OCI-LY1 (cell line): Measurements from ENCODE around the gene ZNF836.
"Not testable (repeated sequence)": the region's sequence is repeated elsewhere in the genome, so short reads cannot be mapped to it uniquely, and the experiment has no call there.

Experiments
- H2AFZ ChIP-seq: fragments of 200-600 bp; sonication (generic), shearing (Covaris generic); 2 replicates; pipeline ENCODE4 v1.6.0; 2014; ENCODE audit warnings: antibody characterized with exemption, mild to moderate bottlenecking, low read length
- H3F3A ChIP-seq: fragments of 200-600 bp; sonication (generic), shearing (Covaris generic); 2 replicates; pipeline ENCODE4 v1.6.0; 2014; ENCODE audit warnings: mild to moderate bottlenecking, antibody characterized with exemption, low read length, moderate library complexity; ENCODE audit not compliant: insufficient read depth
- H3K27ac ChIP-seq: fragments of 200-600 bp; sonication (generic); 2 replicates; pipeline ENCODE4 v1.5.1; 2014; ENCODE audit warnings: low read length, mixed run types, mild to moderate bottlenecking, low read depth; ENCODE audit not compliant: poor library complexity, severe bottlenecking
- H3K27me3 ChIP-seq: fragments of 200-600 bp; sonication (generic); 2 replicates; pipeline ENCODE4 v1.6.0; 2014; ENCODE audit warnings: antibody characterized with exemption, mild to moderate bottlenecking, low read length, moderate library complexity; ENCODE audit not compliant: insufficient read depth
- H3K36me3 ChIP-seq: fragments of 200-600 bp; sonication (generic); 2 replicates; pipeline ENCODE4 v1.6.1; 2014; ENCODE audit warnings: mild to moderate bottlenecking, antibody characterized with exemption, low read length, moderate library complexity, mixed read lengths; ENCODE audit not compliant: insufficient read depth
- H3K4me1 ChIP-seq: fragments of 200-600 bp; sonication (generic); 2 replicates; pipeline ENCODE4 v1.5.1; 2014; ENCODE audit warnings: mild to moderate bottlenecking, low read length, moderate library complexity; ENCODE audit not compliant: insufficient read depth, severe bottlenecking
- H3K4me2 ChIP-seq: fragments of 200-600 bp; sonication (generic), shearing (Covaris generic); 2 replicates; pipeline ENCODE4 v1.6.1; 2014; ENCODE audit warnings: low read length
- H3K4me3 ChIP-seq: fragments of 200-600 bp; sonication (generic); 2 replicates; pipeline ENCODE4 v1.5.1; 2014; ENCODE audit warnings: low read length, low read depth, mild to moderate bottlenecking, mixed read lengths; ENCODE audit not compliant: poor library complexity, severe bottlenecking
- H3K79me2 ChIP-seq: fragments of 200-600 bp; shearing (Covaris generic); 2 replicates; pipeline ENCODE4 v1.6.1; 2016; ENCODE audit warnings: mixed run types, low read length, mixed read lengths; ENCODE audit not compliant: insufficient read depth
- H3K9ac ChIP-seq: fragments of 200-600 bp; sonication (generic), shearing (Covaris generic); 2 replicates; pipeline ENCODE4 v1.6.1; 2014; ENCODE audit warnings: mild to moderate bottlenecking, low read length, mixed read lengths
- H3K9me2 ChIP-seq: fragments of 200-600 bp; sonication (generic), shearing (Covaris generic); 2 replicates; pipeline ENCODE4 v1.6.1; 2014; ENCODE audit warnings: low read depth, mild to moderate bottlenecking, low read length, mixed read lengths
- H3K9me3 ChIP-seq: fragments of 200-600 bp; shearing (Covaris generic); 2 replicates; pipeline ENCODE4 v1.6.1; 2014; ENCODE audit warnings: low read length, mixed read lengths
- H4K20me1 ChIP-seq: fragments of 200-600 bp; sonication (generic), shearing (Covaris generic); 2 replicates; pipeline ENCODE4 v1.6.0; 2016; ENCODE audit warnings: mild to moderate bottlenecking, low read length; ENCODE audit not compliant: insufficient read depth
- CTCF ChIP-seq: fragments of 200-600 bp; sonication (generic), shearing (Covaris generic); IDR thresholded peaks from 2 replicates; pipeline ENCODE4 v1.5.1; 2017; ENCODE audit warnings: mild to moderate bottlenecking, antibody characterized with exemption, low read length, moderate library complexity, mixed read lengths
- EZH2 ChIP-seq: fragments of 200-600 bp; sonication (generic), shearing (Covaris generic); IDR thresholded peaks from 2 replicates; pipeline ENCODE4 v1.8.0; 2017; ENCODE audit warnings: borderline replicate concordance, mixed run types, mild to moderate bottlenecking, antibody characterized with exemption, low read length, moderate library complexity, mixed read lengths

ZNF836 gene

GRCh38 chr19:52206481-52206880, 35.1 kb upstream of the ZNF836 start:
- H3K27me3 ChIP-seq, result no peaks in the 10 kb centered on the region
- no peak overlapping the region for H3K4me3 ChIP-seq
- H3K27ac ChIP-seq, result no peak overlapping the region
- no peaks in the 10 kb centered on the region for H3K9me2 ChIP-seq
- H3K36me3 ChIP-seq, result peaks cover 96% of the 10 kb centered on the region
- H4K20me1 ChIP-seq, result no peaks in the 10 kb centered on the region
- no peak overlapping the region for H3K9ac ChIP-seq
- H3K9me3 ChIP-seq, result no peaks in the 10 kb centered on the region
- H3F3A ChIP-seq, result no peaks in the 10 kb centered on the region
- no peaks in the 10 kb centered on the region for H3K4me1 ChIP-seq
- TF ChIP-seq EZH2 (no peak), CTCF (no peak)
- no peak overlapping the region for H2AFZ ChIP-seq
- no peak overlapping the region for H3K4me2 ChIP-seq
- H3K79me2 ChIP-seq, result 0 out of 2 replicates have a peak, but pooled peaks cover 3% of the 10 kb centered on the region

GRCh38 chr19:52200755-52201391, 29.5 kb upstream of the ZNF836 start:
- H3K9me3 ChIP-seq, H3F3A ChIP-seq, H3K4me1 ChIP-seq, H3K27ac ChIP-seq, H3K27me3 ChIP-seq, H3K4me3 ChIP-seq, H3K9me2 ChIP-seq, H3K9ac ChIP-seq, H2AFZ ChIP-seq, H4K20me1 ChIP-seq, H3K4me2 ChIP-seq: not testable (repeated sequence)
- peaks cover 96% of the 10 kb centered on the region for H3K36me3 ChIP-seq
- peaks cover 44% of the 10 kb centered on the region for H3K79me2 ChIP-seq

- H4K20me1 ChIP-seq, result no peaks in the 10 kb centered on the region
- no peaks in the 10 kb centered on the region for H3K27me3 ChIP-seq
- H3K4me2 ChIP-seq, result no peak overlapping the region
- peaks cover 52% of the 10 kb centered on the region for H3K79me2 ChIP-seq
- peaks cover 96% of the 10 kb centered on the region for H3K36me3 ChIP-seq
- H3K9me2 ChIP-seq, result no peaks in the 10 kb centered on the region
- H2AFZ ChIP-seq, result no peak overlapping the region
- no peaks in the 10 kb centered on the region for H3F3A ChIP-seq
- no peak overlapping the region for H3K4me3 ChIP-seq
- no peak overlapping the region for H3K27ac ChIP-seq
- H3K9ac ChIP-seq, result no peak overlapping the region
- H3K4me1 ChIP-seq, result no peaks in the 10 kb centered on the region
- no peak for TF ChIP-seq EZH2
- H3K9me3 ChIP-seq, result no peaks in the 10 kb centered on the region
Measured at GRCh38 chr19:52200044-52200443, 28.6 kb upstream of the ZNF836 start.

GRCh38 chr19:52198678-52199077, 27.3 kb upstream of the ZNF836 start:
- TF ChIP-seq CTCF (no peak), EZH2 (no peak)
- no peak overlapping the region for H3K9ac ChIP-seq
- H3K27me3 ChIP-seq, result no peaks in the 10 kb centered on the region
- no peaks in the 10 kb centered on the region for H4K20me1 ChIP-seq
- H3F3A ChIP-seq, result no peaks in the 10 kb centered on the region
- no peaks in the 10 kb centered on the region for H3K4me1 ChIP-seq
- no peak overlapping the region for H2AFZ ChIP-seq
- H3K4me3 ChIP-seq, result no peak overlapping the region
- peaks cover 65% of the 10 kb centered on the region for H3K79me2 ChIP-seq
- no peak overlapping the region for H3K27ac ChIP-seq
- H3K36me3 ChIP-seq, result peaks cover 96% of the 10 kb centered on the region
- no peak overlapping the region for H3K4me2 ChIP-seq
- H3K9me3 ChIP-seq, result no peaks in the 10 kb centered on the region
- no peaks in the 10 kb centered on the region for H3K9me2 ChIP-seq
